K562 (cell line): ENCODE data around the gene COQ9. TPM values are rescaled to one million over a fixed set of nuclear protein-coding genes. Genes with fewer than 3 reads are reported as not detected.

Experiments
- ARID2 ChIP-seq: fragments of 450-650 bp; IDR thresholded peaks from 2 replicates; pipeline ENCODE4 v1.6.1; 2017; ENCODE audit warnings: antibody characterized with exemption, mild to moderate bottlenecking
- DNMT1 ChIP-seq: fragments of 450-650 bp; IDR thresholded peaks from 2 replicates; pipeline ENCODE4 v1.6.1; 2016; ENCODE audit warnings: antibody characterized with exemption, mild to moderate bottlenecking
- HLTF ChIP-seq: fragments of 450-650 bp; IDR thresholded peaks from 2 replicates; pipeline ENCODE4 v1.6.1; 2016
- HNRNPL ChIP-seq: fragments of 200-400 bp; formaldehyde crosslinking; IDR thresholded peaks from 2 replicates; pipeline ENCODE4 v1.6.1; 2017; ENCODE audit warnings: low read depth, mild to moderate bottlenecking, low read length
- MCM3 ChIP-seq: fragments of 450-650 bp; IDR thresholded peaks from 2 replicates; pipeline ENCODE4 v1.6.1; 2016
- NFIC ChIP-seq: fragments of 450-650 bp; IDR thresholded peaks from 2 replicates; pipeline ENCODE4 v1.6.1; 2017; ENCODE audit warnings: mild to moderate bottlenecking, inconsistent platforms
- NR2F6 ChIP-seq: fragments of 450-650 bp; formaldehyde crosslinking; IDR thresholded peaks from 2 replicates; pipeline ENCODE4 v1.4.0; 2020; ENCODE audit warnings: mild to moderate bottlenecking
- RFX1 ChIP-seq: fragments of 450-650 bp; IDR thresholded peaks from 2 replicates; pipeline ENCODE4 v1.6.1; 2016; ENCODE audit warnings: mild to moderate bottlenecking, moderate library complexity
- SRSF1 ChIP-seq: fragments of 200-400 bp; formaldehyde crosslinking; IDR thresholded peaks from 2 replicates; pipeline ENCODE4 v1.6.1; 2017; ENCODE audit warnings: mild to moderate bottlenecking, low read depth, low read length, moderate library complexity
- SUPT5H ChIP-seq: fragments of 450-650 bp; IDR thresholded peaks from 2 replicates; pipeline ENCODE4 v1.6.1; 2016
- ZNF583 ChIP-seq: fragments of 250-450 bp; sonication (Bioruptor Pico); IDR thresholded peaks from 2 replicates; pipeline ENCODE4 v1.4.0; 2020
- polyA plus RNA-seq, 8 experiments: library from polyadenylated mRNA; depleted of rRNA in 4 of 8; stranded (reverse) in 5 of 8; unstranded in 3 of 8; fragments of >200 nt; fragmentation: Nextera tagmentation in 2 of 8; fragmentation: Illumina TruSeq in 1 of 8; extraction: Ambion mirVana in 2 of 8; extraction: Trizol in 1 of 8; gene quantifications; 2 replicates each; pipeline versions ENCODE4 v1.2.1 to v1.2.3, GENCODE V29; 2011 to 2014; ENCODE audit warnings: inconsistent platforms in 1 of 8, missing spikeins in 1 of 8
- total RNA-seq, 7 experiments: library from RNA; depleted of rRNA in 6 of 7; stranded (reverse); fragments of >200 nt in 6 of 7; fragmentation: Illumina TruSeq in 2 of 7; extraction: Trizol in 2 of 7; gene quantifications; 2 replicates each; pipeline versions ENCODE4 v1.2.1 to v1.2.3, GENCODE V29; 2011 to 2021; ENCODE audit warnings: low replicate concordance in 1 of 7
- TF ChIP-seq, protein P1 (sequence below): sonication (generic); formaldehyde crosslinking; IDR thresholded peaks from 2 replicates; pipeline ENCODE4 v1.8.0; 2022; ENCODE audit warnings: mild to moderate bottlenecking, missing genetic modification reagents
- TF ChIP-seq, protein P2 (sequence below): fragments of 450-650 bp; IDR thresholded peaks from 2 replicates; pipeline ENCODE4 v1.6.1; 2018; ENCODE audit warnings: mild to moderate bottlenecking, low read depth; ENCODE audit not compliant: partially characterized antibody
- TF ChIP-seq, protein P3 (sequence below): fragments of 450-650 bp; IDR thresholded peaks from 2 replicates; pipeline ENCODE4 v1.6.1; 2017; ENCODE audit warnings: antibody characterized with exemption
- TF ChIP-seq, protein P4 (sequence below): fragments of 250-450 bp; sonication (Bioruptor Pico); IDR thresholded peaks from 2 replicates; pipeline ENCODE4 v1.4.0; 2020; ENCODE audit warnings: mild to moderate bottlenecking, moderate library complexity
- TF ChIP-seq, protein P5 (sequence below): fragments of 450-650 bp; formaldehyde crosslinking; IDR thresholded peaks from 2 replicates; pipeline ENCODE4 v1.4.0; 2020; ENCODE audit warnings: mild to moderate bottlenecking, moderate library complexity

The COQ9 gene
- total and polyA plus RNA-seq, 9 of the 15 experiments (the other 6 are each of a cell fraction or from before 2014, with no cell fraction given) = 35.0 to 139 (median 71.4) TPM

DNA sequence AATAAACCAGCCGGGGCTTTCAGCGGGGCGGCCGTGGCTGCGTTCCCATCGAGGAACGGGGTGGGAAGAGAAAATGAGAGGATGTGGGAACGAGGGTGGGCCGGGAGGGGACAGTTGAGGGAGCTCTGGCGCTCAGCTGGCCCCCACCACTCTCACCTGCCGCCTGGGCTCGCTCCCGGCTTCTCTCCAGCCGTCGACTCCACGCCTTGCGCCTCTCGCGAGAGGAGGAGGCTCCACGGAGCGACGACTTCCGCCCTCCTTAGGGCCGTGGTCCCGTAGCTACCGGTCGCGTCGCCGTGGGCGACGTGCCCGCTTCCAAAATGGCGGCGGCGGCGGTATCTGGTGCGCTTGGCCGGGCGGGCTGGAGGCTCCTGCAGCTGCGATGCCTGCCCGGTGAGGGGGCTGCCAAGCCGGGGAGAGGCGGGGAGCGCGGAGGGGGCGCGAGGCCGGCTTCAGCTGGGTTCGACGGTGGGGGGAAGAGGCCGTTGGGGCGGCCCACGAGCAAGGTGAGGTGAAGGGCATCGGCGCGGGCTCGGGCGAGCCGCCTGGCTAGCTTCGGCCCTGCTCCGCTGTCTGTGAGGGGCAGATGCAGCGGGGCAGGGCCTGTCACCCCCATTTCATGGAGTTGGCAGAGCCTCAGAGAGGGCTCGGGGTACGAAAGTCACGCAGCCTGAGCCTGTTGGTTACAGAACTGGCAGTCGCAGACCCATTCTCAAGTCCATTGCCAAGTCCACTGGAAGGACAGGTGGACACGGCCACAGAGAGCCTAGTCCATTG lies at the start of gene COQ9, which contains the start of gene CIAPIN1 (continued):
- TF ChIP-seq, protein P1, sequence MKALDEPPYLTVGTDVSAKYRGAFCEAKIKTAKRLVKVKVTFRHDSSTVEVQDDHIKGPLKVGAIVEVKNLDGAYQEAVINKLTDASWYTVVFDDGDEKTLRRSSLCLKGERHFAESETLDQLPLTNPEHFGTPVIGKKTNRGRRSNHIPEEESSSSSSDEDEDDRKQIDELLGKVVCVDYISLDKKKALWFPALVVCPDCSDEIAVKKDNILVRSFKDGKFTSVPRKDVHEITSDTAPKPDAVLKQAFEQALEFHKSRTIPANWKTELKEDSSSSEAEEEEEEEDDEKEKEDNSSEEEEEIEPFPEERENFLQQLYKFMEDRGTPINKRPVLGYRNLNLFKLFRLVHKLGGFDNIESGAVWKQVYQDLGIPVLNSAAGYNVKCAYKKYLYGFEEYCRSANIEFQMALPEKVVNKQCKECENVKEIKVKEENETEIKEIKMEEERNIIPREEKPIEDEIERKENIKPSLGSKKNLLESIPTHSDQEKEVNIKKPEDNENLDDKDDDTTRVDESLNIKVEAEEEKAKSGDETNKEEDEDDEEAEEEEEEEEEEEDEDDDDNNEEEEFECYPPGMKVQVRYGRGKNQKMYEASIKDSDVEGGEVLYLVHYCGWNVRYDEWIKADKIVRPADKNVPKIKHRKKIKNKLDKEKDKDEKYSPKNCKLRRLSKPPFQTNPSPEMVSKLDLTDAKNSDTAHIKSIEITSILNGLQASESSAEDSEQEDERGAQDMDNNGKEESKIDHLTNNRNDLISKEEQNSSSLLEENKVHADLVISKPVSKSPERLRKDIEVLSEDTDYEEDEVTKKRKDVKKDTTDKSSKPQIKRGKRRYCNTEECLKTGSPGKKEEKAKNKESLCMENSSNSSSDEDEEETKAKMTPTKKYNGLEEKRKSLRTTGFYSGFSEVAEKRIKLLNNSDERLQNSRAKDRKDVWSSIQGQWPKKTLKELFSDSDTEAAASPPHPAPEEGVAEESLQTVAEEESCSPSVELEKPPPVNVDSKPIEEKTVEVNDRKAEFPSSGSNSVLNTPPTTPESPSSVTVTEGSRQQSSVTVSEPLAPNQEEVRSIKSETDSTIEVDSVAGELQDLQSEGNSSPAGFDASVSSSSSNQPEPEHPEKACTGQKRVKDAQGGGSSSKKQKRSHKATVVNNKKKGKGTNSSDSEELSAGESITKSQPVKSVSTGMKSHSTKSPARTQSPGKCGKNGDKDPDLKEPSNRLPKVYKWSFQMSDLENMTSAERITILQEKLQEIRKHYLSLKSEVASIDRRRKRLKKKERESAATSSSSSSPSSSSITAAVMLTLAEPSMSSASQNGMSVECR (CRISPR knock-in tag) = peak; percentile 91
- no peak for TF ChIP-seq HNRNPL
- TF ChIP-seq NR2F6 = no peak
- TF ChIP-seq, protein P2, sequence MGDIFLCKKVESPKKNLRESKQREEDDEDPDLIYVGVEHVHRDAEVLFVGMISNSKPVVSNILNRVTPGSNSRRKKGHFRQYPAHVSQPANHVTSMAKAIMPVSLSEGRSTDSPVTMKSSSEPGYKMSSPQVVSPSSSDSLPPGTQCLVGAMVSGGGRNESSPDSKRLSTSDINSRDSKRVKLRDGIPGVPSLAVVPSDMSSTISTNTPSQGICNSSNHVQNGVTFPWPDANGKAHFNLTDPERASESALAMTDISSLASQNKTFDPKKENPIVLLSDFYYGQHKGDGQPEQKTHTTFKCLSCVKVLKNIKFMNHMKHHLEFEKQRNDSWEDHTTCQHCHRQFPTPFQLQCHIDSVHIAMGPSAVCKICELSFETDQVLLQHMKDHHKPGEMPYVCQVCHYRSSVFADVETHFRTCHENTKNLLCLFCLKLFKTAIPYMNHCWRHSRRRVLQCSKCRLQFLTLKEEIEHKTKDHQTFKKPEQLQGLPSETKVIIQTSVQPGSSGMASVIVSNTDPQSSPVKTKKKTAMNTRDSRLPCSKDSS = no peak
- peak; percentile 69 for TF ChIP-seq NFIC
- no peak for TF ChIP-seq DNMT1
- no peak for TF ChIP-seq SRSF1
- TF ChIP-seq HLTF = no peak
- no peak for TF ChIP-seq MCM3
- no peak for TF ChIP-seq ARID2
- TF ChIP-seq, protein P3, sequence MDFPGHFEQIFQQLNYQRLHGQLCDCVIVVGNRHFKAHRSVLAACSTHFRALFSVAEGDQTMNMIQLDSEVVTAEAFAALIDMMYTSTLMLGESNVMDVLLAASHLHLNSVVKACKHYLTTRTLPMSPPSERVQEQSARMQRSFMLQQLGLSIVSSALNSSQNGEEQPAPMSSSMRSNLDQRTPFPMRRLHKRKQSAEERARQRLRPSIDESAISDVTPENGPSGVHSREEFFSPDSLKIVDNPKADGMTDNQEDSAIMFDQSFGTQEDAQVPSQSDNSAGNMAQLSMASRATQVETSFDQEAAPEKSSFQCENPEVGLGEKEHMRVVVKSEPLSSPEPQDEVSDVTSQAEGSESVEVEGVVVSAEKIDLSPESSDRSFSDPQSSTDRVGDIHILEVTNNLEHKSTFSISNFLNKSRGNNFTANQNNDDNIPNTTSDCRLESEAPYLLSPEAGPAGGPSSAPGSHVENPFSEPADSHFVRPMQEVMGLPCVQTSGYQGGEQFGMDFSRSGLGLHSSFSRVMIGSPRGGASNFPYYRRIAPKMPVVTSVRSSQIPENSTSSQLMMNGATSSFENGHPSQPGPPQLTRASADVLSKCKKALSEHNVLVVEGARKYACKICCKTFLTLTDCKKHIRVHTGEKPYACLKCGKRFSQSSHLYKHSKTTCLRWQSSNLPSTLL = no peak
- TF ChIP-seq, protein P4, sequence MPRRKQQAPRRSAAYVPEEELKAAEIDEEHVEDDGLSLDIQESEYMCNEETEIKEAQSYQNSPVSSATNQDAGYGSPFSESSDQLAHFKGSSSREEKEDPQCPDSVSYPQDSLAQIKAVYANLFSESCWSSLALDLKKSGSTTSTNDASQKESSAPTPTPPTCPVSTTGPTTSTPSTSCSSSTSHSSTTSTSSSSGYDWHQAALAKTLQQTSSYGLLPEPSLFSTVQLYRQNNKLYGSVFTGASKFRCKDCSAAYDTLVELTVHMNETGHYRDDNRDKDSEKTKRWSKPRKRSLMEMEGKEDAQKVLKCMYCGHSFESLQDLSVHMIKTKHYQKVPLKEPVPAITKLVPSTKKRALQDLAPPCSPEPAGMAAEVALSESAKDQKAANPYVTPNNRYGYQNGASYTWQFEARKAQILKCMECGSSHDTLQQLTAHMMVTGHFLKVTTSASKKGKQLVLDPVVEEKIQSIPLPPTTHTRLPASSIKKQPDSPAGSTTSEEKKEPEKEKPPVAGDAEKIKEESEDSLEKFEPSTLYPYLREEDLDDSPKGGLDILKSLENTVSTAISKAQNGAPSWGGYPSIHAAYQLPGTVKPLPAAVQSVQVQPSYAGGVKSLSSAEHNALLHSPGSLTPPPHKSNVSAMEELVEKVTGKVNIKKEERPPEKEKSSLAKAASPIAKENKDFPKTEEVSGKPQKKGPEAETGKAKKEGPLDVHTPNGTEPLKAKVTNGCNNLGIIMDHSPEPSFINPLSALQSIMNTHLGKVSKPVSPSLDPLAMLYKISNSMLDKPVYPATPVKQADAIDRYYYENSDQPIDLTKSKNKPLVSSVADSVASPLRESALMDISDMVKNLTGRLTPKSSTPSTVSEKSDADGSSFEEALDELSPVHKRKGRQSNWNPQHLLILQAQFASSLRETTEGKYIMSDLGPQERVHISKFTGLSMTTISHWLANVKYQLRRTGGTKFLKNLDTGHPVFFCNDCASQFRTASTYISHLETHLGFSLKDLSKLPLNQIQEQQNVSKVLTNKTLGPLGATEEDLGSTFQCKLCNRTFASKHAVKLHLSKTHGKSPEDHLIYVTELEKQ (CRISPR knock-in tag) = no peak
- peak; percentile 94 for TF ChIP-seq SUPT5H
- no peak for TF ChIP-seq ZNF583 (CRISPR knock-in tag)
- peak; percentile 77 for TF ChIP-seq RFX1
- TF ChIP-seq, protein P5, sequence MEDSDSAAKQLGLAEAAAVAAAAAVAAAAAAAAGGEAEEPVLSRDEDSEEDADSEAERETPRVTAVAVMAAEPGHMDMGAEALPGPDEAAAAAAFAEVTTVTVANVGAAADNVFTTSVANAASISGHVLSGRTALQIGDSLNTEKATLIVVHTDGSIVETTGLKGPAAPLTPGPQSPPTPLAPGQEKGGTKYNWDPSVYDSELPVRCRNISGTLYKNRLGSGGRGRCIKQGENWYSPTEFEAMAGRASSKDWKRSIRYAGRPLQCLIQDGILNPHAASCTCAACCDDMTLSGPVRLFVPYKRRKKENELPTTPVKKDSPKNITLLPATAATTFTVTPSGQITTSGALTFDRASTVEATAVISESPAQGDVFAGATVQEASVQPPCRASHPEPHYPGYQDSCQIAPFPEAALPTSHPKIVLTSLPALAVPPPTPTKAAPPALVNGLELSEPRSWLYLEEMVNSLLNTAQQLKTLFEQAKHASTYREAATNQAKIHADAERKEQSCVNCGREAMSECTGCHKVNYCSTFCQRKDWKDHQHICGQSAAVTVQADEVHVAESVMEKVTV (CRISPR knock-in tag) = no peak
